LNCaP clone FGC (cell line): ENCODE data around the gene KDM4B.

ENCODE experiments used
- DNase-seq: peaks from one replicate; pipeline ENCODE4 v3.0.0-alpha.2; 2011; ENCODE audit warnings: low read depth
- H3K4me3 ChIP-seq: 2 replicates; pipeline ENCODE4 v1.5.1; 2011; ENCODE audit warnings: mild to moderate bottlenecking, low read depth, low read length, control low read depth
- CTCF ChIP-seq: IDR thresholded peaks from 2 replicates; pipeline ENCODE4 v1.5.1; 2012; ENCODE audit warnings: mild to moderate bottlenecking; ENCODE audit not compliant: control insufficient read depth, insufficient read depth; ENCODE audit errors: extremely low read depth

Gene KDM4B

GRCh38 chr19:4976401-4977298 lies 7.7 kb downstream of the KDM4B start:
- peak; percentile 43 for TF ChIP-seq CTCF
- DNase-seq = peak; percentile 89
- no peak overlapping the region for H3K4me3 ChIP-seq

GRCh38 chr19:4977299-4978174 lies 8.6 kb downstream of the KDM4B start:
- no peak overlapping the region for H3K4me3 ChIP-seq
- no peak for DNase-seq

GRCh38 chr19:4979211-4979807 lies 10.4 kb downstream of the KDM4B start:
- TF ChIP-seq CTCF = no peak
- no peak for DNase-seq

More at GRCh38 chr19:4977299-4978174, 8.6 kb downstream of the KDM4B start:
- no peak for TF ChIP-seq CTCF

GRCh38 chr19:4980067-4980466 lies 11.2 kb downstream of the KDM4B start:
- TF ChIP-seq CTCF = no peak
- DNase-seq = no peak
- H3K4me3 ChIP-seq = no peak overlapping the region

More at GRCh38 chr19:4979211-4979807, 10.4 kb downstream of the KDM4B start:
- H3K4me3 ChIP-seq = no peak overlapping the region

GRCh38 chr19:4980838-4981680 lies 12.1 kb downstream of the KDM4B start:
- no peak for DNase-seq
- TF ChIP-seq CTCF = no peak
- H3K4me3 ChIP-seq = no peak overlapping the region

- DNase-seq = no peak
- TF ChIP-seq CTCF = no peak
- H3K4me3 ChIP-seq = no peak overlapping the region
These were observed 12.7 kb downstream of the KDM4B start for GRCh38 chr19:4981681-4981958.
